Transverse colon (tissue), 4 donors: Measurements from ENCODE around the gene CES4A. TPM values are rescaled to one million over a fixed set of nuclear protein-coding genes. Genes with fewer than 3 reads are reported as not detected.

Source experiments
- DNase-seq: peaks from one replicate; pipeline ENCODE4 v3.0.0-alpha.2; 2019
- H3K27ac ChIP-seq, 4 donors: fragments of 200-600 bp; sonication (generic); 2 replicates each; pipeline ENCODE4 v1.5.1; 2016 to 2018; ENCODE audit warnings: inconsistent platforms in 4 of 4
- H3K27me3 ChIP-seq: fragments of 200-600 bp; sonication (generic); 2 replicates; pipeline ENCODE4 v1.5.1; 2017; ENCODE audit warnings: inconsistent platforms
- H3K36me3 ChIP-seq, 4 donors: fragments of 200-600 bp; sonication (generic); 2 replicates each; pipeline ENCODE4 v1.5.1; 2017 to 2019; ENCODE audit warnings: inconsistent platforms in 4 of 4
- H3K4me1 ChIP-seq, 4 donors: fragments of 200-600 bp; sonication (generic); 2 replicates each; pipeline ENCODE4 v1.5.1; 2017 to 2020; ENCODE audit warnings: inconsistent platforms in 4 of 4
- H3K4me3 ChIP-seq, 4 donors: fragments of 200-600 bp; sonication (generic); 1 replicate in 1 of 4; 2 replicates in 3 of 4; pipeline versions ENCODE4 v1.5.1 to v1.6.1; 2017 to 2019; ENCODE audit warnings: inconsistent platforms in 4 of 4
- H3K9me3 ChIP-seq, 2 donors: fragments of 200-600 bp; sonication (generic); 2 replicates each; pipeline ENCODE4 v1.5.1; 2017 to 2019; ENCODE audit warnings: inconsistent platforms in 2 of 2
- EP300 ChIP-seq: sonication (generic); formaldehyde crosslinking; IDR thresholded peaks from one replicate; pipeline ENCODE4 v1.6.1; 2017; ENCODE audit warnings: antibody characterized with exemption, low read depth
- POLR2A ChIP-seq: fragments of 450-650 bp; IDR thresholded peaks from one replicate; pipeline ENCODE4 v1.6.1; 2016; ENCODE audit warnings: antibody characterized with exemption, mild to moderate bottlenecking, moderate library complexity
- POLR2AphosphoS5 ChIP-seq, 3 donors: sonication (generic); formaldehyde crosslinking; IDR thresholded peaks; one replicate each; pipeline ENCODE4 v1.6.1; 2016; ENCODE audit warnings: antibody characterized with exemption in 3 of 3
- WGBS, 2 donors: methylation state at CpG; one replicate each; pipeline ENCODE4 v1.1.5; 2018; ENCODE audit warnings: low coverage in 1 of 2; 5-methylcytosine and 5-hydroxymethylcytosine counted together
- in situ Hi-C, 4 donors: fragments of 200-750 bp; cut with MboI; loops; one replicate each; pipeline versions ENCODE4 v1.15.0 to v1.15.1; 2017; ENCODE audit warnings: low sequenced_read_pairs in 3 of 4, low pct_ligation_motif_present in 1 of 4, low pct_unique_long_range_greater_than_20kb in 1 of 4
- intact Hi-C: fragments of 100-400 bp; cut with DNase I; formaldehyde crosslinking; loops from one replicate; pipeline ENCODE4 v1.15.1; 2023; ENCODE audit warnings: low total_unique reads
- total RNA-seq, 4 donors: library from RNA; depleted of rRNA; stranded (reverse); fragments of >200 nt; gene quantifications; one replicate each; pipeline ENCODE4 v1.1.0, GENCODE V29; 2016
- TF ChIP-seq, protein P1 (sequence below), 5 experiments: fragments of 200-600 bp in 3 of 5; fragments of 450-650 bp in 2 of 5; sonication (generic) in 3 of 5; IDR thresholded peaks; 1 replicate in 2 of 5; 2 replicates in 3 of 5; pipeline ENCODE4 v1.5.1; 2016 to 2017; ENCODE audit warnings: antibody characterized with exemption in 5 of 5, inconsistent platforms in 3 of 5, mild to moderate bottlenecking in 2 of 5, moderate library complexity in 1 of 5

Gene CES4A
- total RNA-seq, 4 donors from 2014 or later, result 9.7 to 24.7 (median 15.7) TPM

DNA sequence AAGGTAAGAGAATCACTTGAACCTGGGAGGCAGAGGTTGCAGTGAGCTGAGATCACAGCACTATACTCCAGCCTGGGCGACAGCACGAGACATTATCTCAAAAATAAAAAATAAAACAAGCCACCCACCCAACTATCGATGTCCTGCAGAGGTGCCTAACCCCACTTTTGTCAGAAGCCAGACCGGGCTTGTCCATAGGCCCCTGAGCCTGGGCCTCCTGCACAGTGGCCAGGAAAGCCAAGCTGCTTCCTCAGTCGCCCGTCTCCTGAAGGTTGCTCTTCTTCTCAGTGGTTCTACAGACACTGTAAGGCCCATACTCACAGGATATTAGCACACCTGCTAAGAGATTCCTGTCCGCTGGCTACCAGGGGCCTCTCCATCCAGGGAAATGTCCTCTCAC is 41.8 kb upstream of the CES4A start:
- no peak for DNase-seq
- 70 to 75% methylated on average over 2 to 7 of the region's 7 CpGs for WGBS, 2 donors
- Histone ChIP-seq H3K27me3 (peaks cover 13% of the 10 kb centered on the region), H3K36me3 (peaks cover 0 to 19% (median 6%) of the 10 kb centered on the region in 4 donors), H3K9me3 (no peaks in the 10 kb centered on the region), H3K27ac (no peak overlapping the region), H3K4me1 (peaks cover 17 to 22% (median 17%) of the 10 kb centered on the region in 4 donors), H3K4me3 (no peak overlapping the region)
- intact Hi-C loops (no loop called here), in situ Hi-C loops (no loop called here)
- TF ChIP-seq EP300 (no peak), POLR2A (no peak), POLR2AphosphoS5 (IDR thresholded peaks at IDR 0.05) (no peak)
- TF ChIP-seq, protein P1, sequence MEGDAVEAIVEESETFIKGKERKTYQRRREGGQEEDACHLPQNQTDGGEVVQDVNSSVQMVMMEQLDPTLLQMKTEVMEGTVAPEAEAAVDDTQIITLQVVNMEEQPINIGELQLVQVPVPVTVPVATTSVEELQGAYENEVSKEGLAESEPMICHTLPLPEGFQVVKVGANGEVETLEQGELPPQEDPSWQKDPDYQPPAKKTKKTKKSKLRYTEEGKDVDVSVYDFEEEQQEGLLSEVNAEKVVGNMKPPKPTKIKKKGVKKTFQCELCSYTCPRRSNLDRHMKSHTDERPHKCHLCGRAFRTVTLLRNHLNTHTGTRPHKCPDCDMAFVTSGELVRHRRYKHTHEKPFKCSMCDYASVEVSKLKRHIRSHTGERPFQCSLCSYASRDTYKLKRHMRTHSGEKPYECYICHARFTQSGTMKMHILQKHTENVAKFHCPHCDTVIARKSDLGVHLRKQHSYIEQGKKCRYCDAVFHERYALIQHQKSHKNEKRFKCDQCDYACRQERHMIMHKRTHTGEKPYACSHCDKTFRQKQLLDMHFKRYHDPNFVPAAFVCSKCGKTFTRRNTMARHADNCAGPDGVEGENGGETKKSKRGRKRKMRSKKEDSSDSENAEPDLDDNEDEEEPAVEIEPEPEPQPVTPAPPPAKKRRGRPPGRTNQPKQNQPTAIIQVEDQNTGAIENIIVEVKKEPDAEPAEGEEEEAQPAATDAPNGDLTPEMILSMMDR (IDR thresholded peaks at IDR 0.05), result no peak

DNA sequence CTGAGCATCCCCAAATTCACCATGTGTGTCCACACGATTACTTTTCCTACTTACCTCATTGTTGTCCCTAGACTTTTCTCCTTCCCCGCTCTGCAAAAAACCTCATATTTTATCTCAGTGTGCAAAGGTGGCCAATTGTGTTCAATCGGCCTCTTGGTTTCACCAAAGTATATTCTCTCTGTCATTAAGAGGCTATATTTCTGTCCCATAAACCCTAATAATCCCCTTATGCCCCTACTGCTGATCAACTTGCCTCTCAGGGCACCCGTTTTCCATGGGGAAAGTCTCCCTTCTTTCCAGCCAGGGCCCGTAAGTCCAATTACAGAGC is 41.5 kb upstream of the CES4A start:
- peaks cover 0 to 15% (median 5%) of the 10 kb centered on the region in 4 donors for H3K36me3 ChIP-seq
- no peak overlapping the region for H3K4me3 ChIP-seq
- intact Hi-C loops, result no loop called here
- 30 to 35% methylated on average over 4 to 5 of the region's 5 CpGs for WGBS, 2 donors
- in situ Hi-C loops, result no loop called here
- no peaks in the 10 kb centered on the region for H3K9me3 ChIP-seq
- TF ChIP-seq, protein P1 (IDR thresholded peaks at IDR 0.05), result no peak
- TF ChIP-seq POLR2AphosphoS5 (IDR thresholded peaks at IDR 0.05), result no peak
- no peak for TF ChIP-seq EP300
- no peak for TF ChIP-seq POLR2A
- H3K27ac ChIP-seq, result no peak overlapping the region
- peaks cover 17 to 22% (median 17%) of the 10 kb centered on the region in 4 donors for H3K4me1 ChIP-seq
- H3K27me3 ChIP-seq, result peaks cover 13% of the 10 kb centered on the region
- DNase-seq, result no peak

DNA sequence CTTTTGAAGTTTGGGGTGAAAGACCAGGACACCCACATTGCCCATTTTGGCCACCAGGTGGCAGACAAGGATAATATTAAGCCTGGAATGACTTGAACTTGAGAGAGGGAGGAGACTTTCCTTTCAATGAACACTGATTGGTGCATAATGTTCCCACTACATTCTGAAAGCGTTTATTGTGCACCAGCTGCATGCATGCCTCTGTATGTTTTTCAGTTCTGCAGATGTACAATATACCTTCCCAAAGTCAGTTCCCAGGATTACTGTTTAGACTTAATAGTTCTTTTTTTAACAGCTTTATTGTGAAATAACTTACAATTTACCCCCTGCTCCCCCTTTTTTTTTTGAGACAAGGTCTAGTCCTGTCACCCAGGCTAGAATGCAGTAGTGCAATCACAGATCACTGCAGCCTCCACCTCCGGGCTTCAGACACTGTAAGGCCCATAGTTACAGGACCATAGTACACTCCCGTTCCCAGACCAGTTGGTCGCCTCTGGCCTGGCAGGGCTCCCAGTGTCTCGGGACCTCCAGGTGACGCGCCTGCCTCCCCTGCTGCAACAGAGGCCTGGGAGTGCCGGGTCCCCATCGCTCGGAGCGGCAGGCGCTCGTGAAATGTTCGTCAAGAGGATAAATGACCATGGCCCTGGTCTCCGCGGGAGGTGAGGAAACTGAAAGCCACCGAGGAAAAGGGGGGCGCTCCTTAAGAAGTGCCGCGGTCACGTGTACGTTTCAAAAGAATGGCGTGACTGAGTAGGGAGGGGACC is 40.9 kb upstream of the CES4A start:
- 0 to 2% methylated on average over 1 to 23 of the region's 23 CpGs for WGBS, 2 donors
- H3K4me1 ChIP-seq, result peaks cover 17 to 22% (median 17%) of the 10 kb centered on the region in 4 donors
- in situ Hi-C loops (no loop called here), intact Hi-C loops (no loop called here)
- peak; percentile 91 for DNase-seq
- no peaks in the 10 kb centered on the region for H3K9me3 ChIP-seq
- peak overlapping the region; percentile 34 to 58 (median 47) for H3K4me3 ChIP-seq
- TF ChIP-seq POLR2AphosphoS5 (IDR thresholded peaks at IDR 0.05), result peak in 1 of 3 donors; percentile 11
- TF ChIP-seq, protein P1 (IDR thresholded peaks at IDR 0.05), result peak; percentile 87 to 97 (median 92)
- TF ChIP-seq POLR2A, result no peak
- no peak for TF ChIP-seq EP300
- H3K27me3 ChIP-seq, result peaks cover 13% of the 10 kb centered on the region
- H3K36me3 ChIP-seq, result peaks cover 0 to 10% (median 2%) of the 10 kb centered on the region in 4 donors
- H3K27ac ChIP-seq, result peak overlapping the region in 2 of 4 donors; percentile 26 to 45

DNA sequence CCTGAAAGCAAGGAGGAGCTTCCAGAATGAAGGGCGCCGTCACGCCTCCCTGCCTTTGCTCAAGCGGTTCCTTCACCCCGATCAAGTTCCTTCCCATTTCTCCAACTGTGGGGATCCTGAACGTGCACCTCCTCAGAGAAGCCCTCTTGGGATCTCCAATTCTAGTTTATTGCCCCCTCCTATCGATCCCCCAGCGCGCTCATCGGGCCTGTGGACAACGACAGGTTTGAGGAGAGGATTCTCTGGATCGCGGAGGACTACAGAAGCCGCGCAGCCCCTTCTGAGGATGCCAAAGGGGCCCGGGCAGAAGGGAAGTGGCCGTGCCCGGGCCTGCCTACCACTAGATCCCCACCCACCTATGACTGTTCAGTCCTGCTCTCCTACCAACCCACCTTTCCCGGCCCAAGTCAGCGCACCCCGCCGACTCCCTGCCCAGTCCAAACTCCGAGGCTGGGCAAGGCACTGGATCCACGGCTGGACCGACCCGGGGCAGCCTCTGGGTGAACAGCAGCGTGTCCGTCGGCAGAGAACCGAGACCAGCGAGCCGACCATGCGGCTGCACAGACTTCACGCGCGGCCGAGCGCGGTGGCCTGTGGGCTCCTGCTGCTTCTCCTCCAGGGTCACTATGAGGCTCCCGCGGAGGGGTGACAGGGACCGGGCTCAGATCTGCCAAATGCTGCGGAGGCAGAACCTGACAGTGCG is 40.1 kb upstream of the CES4A start:
- 4 to 8% methylated on average over 4 to 37 of the region's 44 CpGs for WGBS, 2 donors
- Histone ChIP-seq H3K4me3 (peak overlapping the region; percentile 20 to 58 (median 40)), H3K4me1 (peaks cover 18 to 30% (median 21%) of the 10 kb centered on the region in 4 donors), H3K9me3 (no peaks in the 10 kb centered on the region), H3K36me3 (peaks cover 0 to 2% (median 0%) of the 10 kb centered on the region in 4 donors), H3K27ac (peak overlapping the region in 2 of 4 donors; percentile 26 to 45), H3K27me3 (peaks cover 13% of the 10 kb centered on the region)
- TF ChIP-seq, protein P1 (IDR thresholded peaks at IDR 0.05), result no peak
- TF ChIP-seq POLR2AphosphoS5 (IDR thresholded peaks at IDR 0.05), result no peak
- in situ Hi-C loops, result no loop called here
- intact Hi-C loops, result no loop called here
- DNase-seq, result peak; percentile 43
